H1 (cell line): ENCODE measurements around the gene MAP3K1. TPM values are rescaled to one million over a fixed set of nuclear protein-coding genes. Genes with fewer than 3 reads are reported as not detected.

ENCODE experiments used
- CTCF ChIA-PET: fragments of 300-600 bp; sonication (Branson Sonifier 250); formaldehyde crosslinking; loops from one replicate; lab custom pipeline; 2021; ENCODE audit not compliant: partially characterized antibody; lab: Charles Lee
- POLR2A ChIA-PET: fragments of 300-600 bp; sonication (Branson Sonifier 250); formaldehyde crosslinking; loops from one replicate; lab custom pipeline; 2021; ENCODE audit warnings: inconsistent platforms; ENCODE audit not compliant: partially characterized antibody; lab: Charles Lee
- DNase-seq, 2 experiments: peaks; one replicate each; pipeline versions ENCODE4 v3.0.0 to v3.0.0-alpha.2; 2010 to 2022; ENCODE audit warnings: low spot score in 2 of 2, low read depth in 1 of 2, mixed read lengths in 1 of 2
- FAIRE-seq: peaks from 2 replicates; lab custom pipeline; 2011; peaks lifted over from hg19 to GRCh38; lab: Jason Lieb, UNC
- H2AFZ ChIP-seq: 2 replicates; pipeline ENCODE4 v1.8.1; 2012; ENCODE audit warnings: low read length, inconsistent platforms
- H2AK5ac ChIP-seq: 2 replicates; pipeline ENCODE4 v1.6.1; 2013; ENCODE audit warnings: low read depth, low read length
- H2BK120ac ChIP-seq: replicated peaks from 2 replicates; pipeline ENCODE3; 2013; ENCODE audit warnings: low read depth, low read length, inconsistent platforms
- H2BK12ac ChIP-seq: 2 replicates; pipeline ENCODE4 v1.6.1; 2013; ENCODE audit warnings: low read depth, low read length
- H2BK15ac ChIP-seq: 2 replicates; pipeline ENCODE4 v1.6.1; 2013; ENCODE audit warnings: low read length
- H2BK20ac ChIP-seq: 2 replicates; pipeline ENCODE4 v1.6.1; 2013; ENCODE audit warnings: low read length
- H2BK5ac ChIP-seq: 2 replicates; pipeline ENCODE4 v1.6.1; 2013; ENCODE audit warnings: low read depth, low read length
- H3K14ac ChIP-seq: 2 replicates; pipeline ENCODE4 v1.6.1; 2013; ENCODE audit warnings: inconsistent platforms; ENCODE audit not compliant: insufficient read length
- H3K18ac ChIP-seq: 2 replicates; pipeline ENCODE4 v1.6.1; 2013; ENCODE audit warnings: low read length; ENCODE audit errors: extremely low read depth
- H3K23ac ChIP-seq: 2 replicates; pipeline ENCODE4 v1.6.1; 2013; ENCODE audit warnings: inconsistent platforms; ENCODE audit not compliant: insufficient read length
- H3K23me2 ChIP-seq: 2 replicates; pipeline ENCODE4 v1.6.1; 2013; ENCODE audit warnings: low read depth, low read length
- H3K27ac ChIP-seq: 2 replicates; pipeline ENCODE4 v1.6.1; 2011; ENCODE audit warnings: low read depth, low read length, inconsistent platforms
- H3K27me3 ChIP-seq, 4 experiments: replicated peaks in 1 of 4; 1 replicate in 1 of 4; 2 replicates in 3 of 4; pipeline versions ENCODE4 v1.6.1 to v1.8.1; 2011 to 2013; ENCODE audit warnings: low read length in 3 of 4, mild to moderate bottlenecking in 3 of 4, inconsistent platforms in 2 of 4, mixed read lengths in 2 of 4, moderate library complexity in 1 of 4; ENCODE audit not compliant: control insufficient read depth in 3 of 4, insufficient read depth in 3 of 4; ENCODE audit errors: extremely low read depth in 1 of 4
- H3K36me3 ChIP-seq, 4 experiments: 2 replicates each; pipeline versions ENCODE4 v1.6.1 to v1.8.1; 2011 to 2013; ENCODE audit warnings: mild to moderate bottlenecking in 4 of 4, low read length in 3 of 4, moderate library complexity in 2 of 4, control low read depth in 1 of 4, inconsistent platforms in 1 of 4; ENCODE audit not compliant: insufficient read depth in 4 of 4, control insufficient read depth in 2 of 4
- H3K4ac ChIP-seq: replicated peaks from 2 replicates; pipeline ENCODE3; 2013; ENCODE audit warnings: low read length, low read depth, mixed read lengths, inconsistent platforms; ENCODE audit not compliant: insufficient read length
- H3K4me1 ChIP-seq, 4 experiments: replicated peaks in 1 of 4; 1 replicate in 1 of 4; 2 replicates in 3 of 4; pipeline versions ENCODE4 v1.6.1 to v1.8.1; 2011 to 2013; ENCODE audit warnings: low read length in 3 of 4, inconsistent platforms in 2 of 4, mixed read lengths in 1 of 4; ENCODE audit not compliant: insufficient read depth in 4 of 4, control insufficient read depth in 3 of 4
- H3K4me2 ChIP-seq, 2 experiments: 2 replicates each; pipeline versions ENCODE4 v1.6.1 to v1.8.1; 2011 to 2013; ENCODE audit warnings: low read depth in 2 of 2, low read length in 2 of 2, control low read depth in 1 of 2, inconsistent platforms in 1 of 2, mild to moderate bottlenecking in 1 of 2; ENCODE audit not compliant: insufficient read depth in 1 of 2
- H3K4me3 ChIP-seq, 4 experiments: fragments of 200-600, 300-600 bp in 1 of 4; sonication (generic), shearing (Covaris generic), sonication (Bioruptor Twin) in 1 of 4; 2 replicates each; pipeline versions ENCODE4 v1.5.1 to v1.8.1; 2011 to 2016; ENCODE audit warnings: low read length in 4 of 4, low read depth in 3 of 4, control low read depth in 2 of 4, inconsistent platforms in 2 of 4, mild to moderate bottlenecking in 2 of 4, mixed read lengths in 1 of 4, moderate library complexity in 1 of 4; ENCODE audit not compliant: insufficient read depth in 2 of 4; ENCODE audit errors: extremely low read depth in 1 of 4
- H3K56ac ChIP-seq: replicated peaks from 2 replicates; pipeline ENCODE3; 2013; ENCODE audit warnings: low read depth, mild to moderate bottlenecking, mixed read lengths, low read length, inconsistent platforms; ENCODE audit not compliant: insufficient read length
- H3K79me1 ChIP-seq: 2 replicates; pipeline ENCODE4 v1.6.1; 2013; ENCODE audit warnings: low read depth, low read length, control low read depth
- H3K79me2 ChIP-seq, 2 experiments: 2 replicates each; pipeline versions ENCODE4 v1.6.1 to v1.8.1; 2012 to 2013; ENCODE audit warnings: low read length in 2 of 2, mild to moderate bottlenecking in 2 of 2, inconsistent platforms in 1 of 2; ENCODE audit not compliant: insufficient read depth in 2 of 2, control insufficient read depth in 1 of 2
- H3K9ac ChIP-seq, 4 experiments: replicated peaks in 1 of 4; 1 replicate in 1 of 4; 2 replicates in 3 of 4; pipeline versions ENCODE4 v1.6.1 to v1.8.1; 2011 to 2013; ENCODE audit warnings: low read depth in 3 of 4, low read length in 3 of 4, control low read depth in 2 of 4, mild to moderate bottlenecking in 2 of 4, moderate library complexity in 2 of 4, inconsistent platforms in 1 of 4; ENCODE audit errors: extremely low read depth in 1 of 4
- H3K9me3 ChIP-seq, 2 experiments: 2 replicates each; pipeline versions ENCODE4 v1.6.1 to v1.8.1; 2012 to 2013; ENCODE audit warnings: mild to moderate bottlenecking in 2 of 2, moderate library complexity in 2 of 2, control low read depth in 1 of 2, inconsistent platforms in 1 of 2, low read depth in 1 of 2, low read length in 1 of 2, mixed read lengths in 1 of 2; ENCODE audit not compliant: insufficient read depth in 2 of 2
- H4K20me1 ChIP-seq, 2 experiments: replicated peaks in 1 of 2; 2 replicates each; pipeline versions ENCODE3 to v1.8.1; 2011 to 2013; ENCODE audit warnings: inconsistent platforms in 2 of 2, low read length in 2 of 2, mild to moderate bottlenecking in 1 of 2; ENCODE audit not compliant: insufficient read depth in 2 of 2, control insufficient read depth in 1 of 2
- H4K5ac ChIP-seq: 2 replicates; pipeline ENCODE4 v1.6.1; 2013; ENCODE audit warnings: low read length, low read depth, mixed read lengths, inconsistent platforms; ENCODE audit not compliant: insufficient read length
- H4K8ac ChIP-seq: 2 replicates; pipeline ENCODE4 v1.8.0; 2013; ENCODE audit warnings: mild to moderate bottlenecking, moderate library complexity, low read length, inconsistent platforms; ENCODE audit not compliant: insufficient read depth; ENCODE audit errors: extremely low read depth
- H4K91ac ChIP-seq: replicated peaks from 2 replicates; pipeline ENCODE3; 2013; ENCODE audit warnings: low read length, mixed read lengths, inconsistent platforms; ENCODE audit not compliant: insufficient read length
- CHD1 ChIP-seq: IDR thresholded peaks from 2 replicates; pipeline ENCODE4 v1.6.1; 2012; ENCODE audit warnings: low read depth, low read length, improper control_type of control experiment
- CREB1 ChIP-seq: IDR thresholded peaks from 2 replicates; pipeline ENCODE4 v1.6.1; 2012; ENCODE audit warnings: inconsistent platforms
- E2F6 ChIP-seq: IDR thresholded peaks from 2 replicates; pipeline ENCODE4 v1.6.1; 2012; ENCODE audit warnings: inconsistent platforms
- SIRT6 ChIP-seq: IDR thresholded peaks from one replicate; pipeline ENCODE4 v1.7.1; 2012; ENCODE audit warnings: low read length, inconsistent platforms
- SIX5 ChIP-seq: IDR thresholded peaks from 2 replicates; pipeline ENCODE4 v1.6.1; 2011; ENCODE audit warnings: mild to moderate bottlenecking, low read depth, low read length
- WGBS, 2 experiments: shearing (Covaris generic) in 1 of 2; methylation state at CpG; one replicate each; pipeline versions ENCODE4 v1.1.6 to v1.1.7; 2013 to 2015; ENCODE audit warnings: low lambda C conversion rate in 2 of 2, mixed read lengths in 2 of 2, inconsistent platforms in 1 of 2, low coverage in 1 of 2, missing lambda C conversion rate in 1 of 2; ENCODE audit not compliant: insufficient replicate concordance in 2 of 2, insufficient coverage in 1 of 2, insufficient read length in 1 of 2; ENCODE audit errors: extremely low coverage in 1 of 2, missing lambda C conversion rate in 1 of 2; 5-methylcytosine and 5-hydroxymethylcytosine counted together
- polyA plus RNA-seq, 7 experiments: library from polyadenylated mRNA; depleted of rRNA in 3 of 7; stranded (reverse) in 5 of 7; unstranded in 2 of 7; fragments of >200 nt in 5 of 7; fragments of 200-250 nt in 2 of 7; gene quantifications; 1 replicate in 5 of 7; 2 replicates in 1 of 7; 4 replicates in 1 of 7; pipeline versions ENCODE4 v1.2.1 to v1.2.3, GENCODE V29; 2011 to 2013; ENCODE audit warnings: missing spikeins in 2 of 7, mixed read lengths in 2 of 7
- total RNA-seq: library from RNA; stranded (reverse); fragmentation: NEBNext Ultra II Directional; extraction: Animal tissue kit (Norgen Biotek cat#: 25700); gene quantifications from 2 replicates; pipeline ENCODE4 v1.2.1, GENCODE V29; 2021

Gene MAP3K1
- total and polyA plus RNA-seq, 2 of the 8 experiments (the other 6 are each of a cell fraction or from before 2014, with no cell fraction given) = 3.9 to 11.8 TPM

DNA sequence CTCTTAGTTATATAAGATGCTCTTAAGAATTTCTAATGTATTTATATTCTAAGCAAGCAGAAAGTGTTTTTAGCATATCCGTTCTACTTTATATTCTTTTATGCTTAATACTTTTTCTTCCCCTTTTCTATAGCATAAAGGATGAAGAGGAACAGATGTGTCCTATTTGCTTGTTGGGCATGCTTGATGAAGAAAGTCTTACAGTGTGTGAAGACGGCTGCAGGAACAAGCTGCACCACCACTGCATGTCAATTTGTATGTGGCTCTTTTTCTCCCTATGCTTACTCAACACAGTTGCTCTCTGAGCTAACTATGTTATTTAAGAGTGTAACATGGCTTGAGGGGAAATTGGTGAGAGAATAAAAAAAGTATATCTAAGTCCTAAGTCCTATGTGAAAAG, 56.4 kb downstream of the MAP3K1 start:
- Histone ChIP-seq H4K91ac (no peak overlapping the region), H3K9ac (no peak overlapping the region), H3K4me2 (no peak overlapping the region), H2AK5ac (no peak overlapping the region), H3K4me3 (no peak overlapping the region), H2BK12ac (no peak overlapping the region), H3K23me2 (no peaks in the 10 kb centered on the region), H3K14ac (no peak overlapping the region), H2BK15ac (no peak overlapping the region), H3K27ac (no peak overlapping the region), H3K56ac (no peak overlapping the region), H2BK20ac (no peak overlapping the region), H3K36me3 (peaks cover 0 to 7% (median 1%) of the 10 kb centered on the region in 4 experiments; a peak in 3 of 8 replicates), H4K20me1 (no peaks in the 10 kb centered on the region), H2AFZ (no peak overlapping the region), H4K8ac (no peak overlapping the region), H4K5ac (no peak overlapping the region), H3K27me3 (no peaks in the 10 kb centered on the region), H3K18ac (no peak overlapping the region), H3K4ac (no peak overlapping the region), H3K23ac (no peak overlapping the region), H3K79me1 (no peaks in the 10 kb centered on the region), H3K4me1 (no peaks in the 10 kb centered on the region), H3K79me2 (no peaks in the 10 kb centered on the region), H3K9me3 (no peaks in the 10 kb centered on the region), H2BK120ac (no peak overlapping the region), H2BK5ac (no peak overlapping the region)
- ChIA-PET POLR2A (no interaction called here), CTCF (interaction anchor here (0.6 kb wide), 1 partner anchor 65 kb away, joined by 4 read pairs; no protein-coding TSS in a partner anchor)
- FAIRE-seq = no peak
- no peak for DNase-seq
- TF ChIP-seq SIRT6 = no peak
- TF ChIP-seq SIX5 = no peak
- no peak for TF ChIP-seq CHD1
- TF ChIP-seq CREB1 = no peak
- no peak for TF ChIP-seq E2F6
- WGBS, 2 experiments = 89% methylated on average over 2 of the region's 2 CpGs; no CpG with 5 or more reads in 1 of the 2 experiments
